Measurements from ENCODE around the gene GFRA4. TPM values are rescaled to one million over a fixed set of nuclear protein-coding genes. Genes with fewer than 3 reads are reported as not detected.

The GFRA4 gene
- total RNA-seq (not detected in 2 replicates), polyA plus RNA-seq (not detected in 2 replicates), polyA minus RNA-seq (ENCODE audit: low replicate concordance) (not detected in 2 replicates)
- polyA plus RNA-seq (2012) = not detected in 2 replicates

GRCh38 chr20:3663031-3663701 lies at the start of gene GFRA4:
Gene GFRA4 (minus strand): TSS chr20:3663399. CDS start chr20:3663399, 0 bp downstream.
- Histone ChIP-seq H3K4me1 (ENCODE audit: control insufficient read depth, extremely low read depth, insufficient read depth, low read length) (no peaks in the 10 kb centered on the region), H3K27ac (ENCODE audit: insufficient read depth, low read length) (no peak within 1 kb of the TSS), H2AFZ (ENCODE audit: low read length) (no peak within 1 kb of the TSS), H3K9ac (ENCODE audit: insufficient read depth, low read length) (no peak within 1 kb of the TSS), H3K4me3 (replicated peaks in 1 of 4; ENCODE audit: control extremely low read depth in 1 of 4, insufficient read depth in 1 of 4, low read depth in 3 of 4, low read length in 4 of 4) (no peak within 1 kb of the TSS), H3K36me3 (ENCODE audit: control insufficient read depth, insufficient read depth, low read length) (no peaks in the 10 kb centered on the region), H3K79me2 (ENCODE audit: control insufficient read depth, insufficient read depth, low read length) (no peaks in the 10 kb centered on the region), H3K4me2 (ENCODE audit: extremely low read depth, insufficient read depth, low read length) (no peak within 1 kb of the TSS), H3K27me3 (ENCODE audit: control insufficient read depth, insufficient read depth, low read length) (peaks cover 27% of the 10 kb centered on the region), H3K9me3 (ENCODE audit: control insufficient read depth, insufficient read depth, low read depth, low read length) (no peaks in the 10 kb centered on the region), H4K20me1 (ENCODE audit: control insufficient read depth, extremely low read depth, insufficient read depth, low read length) (no peaks in the 10 kb centered on the region)
- TF ChIP-seq EZH2 (IDR thresholded peaks at IDR 0.05; ENCODE audit: low read length, missing control alignments) (no peak), CTCF (conservative IDR thresholded peaks at IDR 0.05 in 1 of 2, IDR thresholded peaks at IDR 0.05 in 1 of 2; ENCODE audit: low read depth in 1 of 2, low read length in 2 of 2) (no peak)
- DNase-seq (ENCODE audit: low read depth in 2 of 2) = no peak

- Histone ChIP-seq H3K79me2 (ENCODE audit: control insufficient read depth, insufficient read depth, low read length) (no peaks in the 10 kb centered on the region), H3K27ac (ENCODE audit: insufficient read depth, low read length) (no peak within 1 kb of the TSS), H3K4me2 (ENCODE audit: extremely low read depth, insufficient read depth, low read length) (no peak within 1 kb of the TSS), H3K4me3 (replicated peaks in 1 of 4; ENCODE audit: control extremely low read depth in 1 of 4, insufficient read depth in 1 of 4, low read depth in 3 of 4, low read length in 4 of 4) (no peak within 1 kb of the TSS), H4K20me1 (ENCODE audit: control insufficient read depth, extremely low read depth, insufficient read depth, low read length) (no peaks in the 10 kb centered on the region), H2AFZ (ENCODE audit: low read length) (no peak within 1 kb of the TSS), H3K36me3 (ENCODE audit: control insufficient read depth, insufficient read depth, low read length) (no peaks in the 10 kb centered on the region), H3K9ac (ENCODE audit: insufficient read depth, low read length) (no peak within 1 kb of the TSS), H3K27me3 (ENCODE audit: control insufficient read depth, insufficient read depth, low read length) (no peaks in the 10 kb centered on the region), H3K9me3 (ENCODE audit: control insufficient read depth, insufficient read depth, low read depth, low read length) (no peaks in the 10 kb centered on the region), H3K4me1 (ENCODE audit: control insufficient read depth, extremely low read depth, insufficient read depth, low read length) (no peaks in the 10 kb centered on the region)
- TF ChIP-seq EZH2 (IDR thresholded peaks at IDR 0.05; ENCODE audit: low read length, missing control alignments) (no peak), CTCF (conservative IDR thresholded peaks at IDR 0.05 in 1 of 2, IDR thresholded peaks at IDR 0.05 in 1 of 2; ENCODE audit: low read depth in 1 of 2, low read length in 2 of 2) (no peak)
- DNase-seq (ENCODE audit: low read depth in 2 of 2) = no peak
Measured at GRCh38 chr20:3712279-3712873, 49.2 kb upstream of the GFRA4 start, which contains the start of gene SIGLEC1. Gene SIGLEC1 (minus strand): TSS chr20:3712600. CDS start chr20:3707128, 5,472 bp downstream.

- TF ChIP-seq CTCF (conservative IDR thresholded peaks at IDR 0.05 in 1 of 2, IDR thresholded peaks at IDR 0.05 in 1 of 2; ENCODE audit: low read depth in 1 of 2, low read length in 2 of 2) (no peak), EZH2 (IDR thresholded peaks at IDR 0.05; ENCODE audit: low read length, missing control alignments) (no peak)
- no peak overlapping the region for H3K4me3 ChIP-seq (replicated peaks in 1 of 4; ENCODE audit: control extremely low read depth in 1 of 4, insufficient read depth in 1 of 4, low read depth in 3 of 4, low read length in 4 of 4)
- no peak for DNase-seq (ENCODE audit: low read depth in 2 of 2)
- H3K36me3 ChIP-seq (ENCODE audit: control insufficient read depth, insufficient read depth, low read length) = no peaks in the 10 kb centered on the region
- H2AFZ ChIP-seq (ENCODE audit: low read length) = no peak overlapping the region
- H3K79me2 ChIP-seq (ENCODE audit: control insufficient read depth, insufficient read depth, low read length) = no peaks in the 10 kb centered on the region
- no peaks in the 10 kb centered on the region for H4K20me1 ChIP-seq (ENCODE audit: control insufficient read depth, extremely low read depth, insufficient read depth, low read length)
- H3K4me2 ChIP-seq (ENCODE audit: extremely low read depth, insufficient read depth, low read length) = no peak overlapping the region
- H3K9ac ChIP-seq (ENCODE audit: insufficient read depth, low read length) = no peak overlapping the region
- no peaks in the 10 kb centered on the region for H3K9me3 ChIP-seq (ENCODE audit: control insufficient read depth, insufficient read depth, low read depth, low read length)
- H3K27ac ChIP-seq (ENCODE audit: insufficient read depth, low read length) = no peak overlapping the region
- no peaks in the 10 kb centered on the region for H3K27me3 ChIP-seq (ENCODE audit: control insufficient read depth, insufficient read depth, low read length)
- H3K4me1 ChIP-seq (ENCODE audit: control insufficient read depth, extremely low read depth, insufficient read depth, low read length) = no peaks in the 10 kb centered on the region
Measured at GRCh38 chr20:3711484-3711941, 48.3 kb upstream of the GFRA4 start.

Data from fibroblast of lung (primary cell).